Fibroblast of mammary gland (primary cell): Measurements from ENCODE around the gene FBXL5.

ENCODE experiments used
- DNase-seq: peaks from one replicate; pipeline ENCODE4 v3.0.0-alpha.2; 2010; ENCODE audit warnings: low read depth
- H3K4me3 ChIP-seq: 2 replicates; pipeline ENCODE4 v1.5.1; 2011; ENCODE audit warnings: low read depth, mild to moderate bottlenecking, low read length, moderate library complexity; ENCODE audit not compliant: control insufficient read depth
- TF ChIP-seq, protein P1 (sequence below): conservative IDR thresholded peaks from 2 replicates; pipeline ENCODE4 v1.5.1; 2011; ENCODE audit warnings: low read depth, low read length, inconsistent platforms; ENCODE audit not compliant: control insufficient read depth, insufficient read depth

The FBXL5 gene, protein sequence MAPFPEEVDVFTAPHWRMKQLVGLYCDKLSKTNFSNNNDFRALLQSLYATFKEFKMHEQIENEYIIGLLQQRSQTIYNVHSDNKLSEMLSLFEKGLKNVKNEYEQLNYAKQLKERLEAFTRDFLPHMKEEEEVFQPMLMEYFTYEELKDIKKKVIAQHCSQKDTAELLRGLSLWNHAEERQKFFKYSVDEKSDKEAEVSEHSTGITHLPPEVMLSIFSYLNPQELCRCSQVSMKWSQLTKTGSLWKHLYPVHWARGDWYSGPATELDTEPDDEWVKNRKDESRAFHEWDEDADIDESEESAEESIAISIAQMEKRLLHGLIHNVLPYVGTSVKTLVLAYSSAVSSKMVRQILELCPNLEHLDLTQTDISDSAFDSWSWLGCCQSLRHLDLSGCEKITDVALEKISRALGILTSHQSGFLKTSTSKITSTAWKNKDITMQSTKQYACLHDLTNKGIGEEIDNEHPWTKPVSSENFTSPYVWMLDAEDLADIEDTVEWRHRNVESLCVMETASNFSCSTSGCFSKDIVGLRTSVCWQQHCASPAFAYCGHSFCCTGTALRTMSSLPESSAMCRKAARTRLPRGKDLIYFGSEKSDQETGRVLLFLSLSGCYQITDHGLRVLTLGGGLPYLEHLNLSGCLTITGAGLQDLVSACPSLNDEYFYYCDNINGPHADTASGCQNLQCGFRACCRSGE

DNA sequence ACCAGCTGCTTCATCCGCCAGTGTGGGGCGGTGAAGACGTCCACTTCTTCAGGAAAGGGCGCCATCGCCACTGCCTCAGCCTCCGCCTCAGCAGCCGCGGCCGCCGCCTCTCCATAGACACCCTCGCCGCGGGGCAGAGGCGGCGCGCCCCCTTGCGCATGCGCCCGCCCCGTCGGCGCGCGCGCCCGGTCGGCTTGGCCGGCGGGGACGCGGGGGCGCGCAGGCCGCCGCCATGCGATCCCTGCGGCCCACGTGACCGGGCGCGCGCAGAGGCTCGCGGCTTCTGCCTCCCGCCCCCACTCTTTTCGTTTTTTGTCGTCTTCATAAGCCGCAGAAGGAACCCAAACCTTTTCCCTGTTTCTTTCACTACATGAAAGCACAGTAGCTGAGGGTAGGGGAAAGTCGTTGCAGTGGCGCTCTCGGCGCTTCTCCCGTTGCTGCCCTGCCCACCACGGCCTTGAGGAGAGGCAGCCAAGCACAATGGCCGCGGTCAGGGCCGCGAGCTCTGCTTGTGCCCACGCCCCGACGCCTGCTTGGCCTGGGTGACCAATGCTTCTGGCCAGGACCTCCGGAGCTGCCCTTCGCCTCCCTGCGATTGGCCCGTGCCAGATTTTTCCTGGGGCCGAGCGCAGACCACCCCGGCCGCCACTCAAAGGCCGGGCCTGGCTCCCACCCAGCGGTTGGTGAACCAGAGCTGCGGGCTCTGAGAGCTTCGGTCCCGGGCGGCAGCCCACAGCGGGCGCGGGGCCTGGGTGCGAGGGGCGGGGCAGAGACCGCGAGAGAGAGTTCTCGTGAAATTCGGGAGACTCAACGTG is at the start of gene FBXL5:
Gene FBXL5, minus strand, starts transcription at position 135 of the 815 bp plus-strand sequence. Its CDS starts 70 bp downstream, at position 65.
- DNase-seq: peak; percentile 76
- H3K4me3 ChIP-seq: peak within 1 kb of the TSS; percentile 70
- TF ChIP-seq, protein P1, sequence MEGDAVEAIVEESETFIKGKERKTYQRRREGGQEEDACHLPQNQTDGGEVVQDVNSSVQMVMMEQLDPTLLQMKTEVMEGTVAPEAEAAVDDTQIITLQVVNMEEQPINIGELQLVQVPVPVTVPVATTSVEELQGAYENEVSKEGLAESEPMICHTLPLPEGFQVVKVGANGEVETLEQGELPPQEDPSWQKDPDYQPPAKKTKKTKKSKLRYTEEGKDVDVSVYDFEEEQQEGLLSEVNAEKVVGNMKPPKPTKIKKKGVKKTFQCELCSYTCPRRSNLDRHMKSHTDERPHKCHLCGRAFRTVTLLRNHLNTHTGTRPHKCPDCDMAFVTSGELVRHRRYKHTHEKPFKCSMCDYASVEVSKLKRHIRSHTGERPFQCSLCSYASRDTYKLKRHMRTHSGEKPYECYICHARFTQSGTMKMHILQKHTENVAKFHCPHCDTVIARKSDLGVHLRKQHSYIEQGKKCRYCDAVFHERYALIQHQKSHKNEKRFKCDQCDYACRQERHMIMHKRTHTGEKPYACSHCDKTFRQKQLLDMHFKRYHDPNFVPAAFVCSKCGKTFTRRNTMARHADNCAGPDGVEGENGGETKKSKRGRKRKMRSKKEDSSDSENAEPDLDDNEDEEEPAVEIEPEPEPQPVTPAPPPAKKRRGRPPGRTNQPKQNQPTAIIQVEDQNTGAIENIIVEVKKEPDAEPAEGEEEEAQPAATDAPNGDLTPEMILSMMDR: no peak

DNA sequence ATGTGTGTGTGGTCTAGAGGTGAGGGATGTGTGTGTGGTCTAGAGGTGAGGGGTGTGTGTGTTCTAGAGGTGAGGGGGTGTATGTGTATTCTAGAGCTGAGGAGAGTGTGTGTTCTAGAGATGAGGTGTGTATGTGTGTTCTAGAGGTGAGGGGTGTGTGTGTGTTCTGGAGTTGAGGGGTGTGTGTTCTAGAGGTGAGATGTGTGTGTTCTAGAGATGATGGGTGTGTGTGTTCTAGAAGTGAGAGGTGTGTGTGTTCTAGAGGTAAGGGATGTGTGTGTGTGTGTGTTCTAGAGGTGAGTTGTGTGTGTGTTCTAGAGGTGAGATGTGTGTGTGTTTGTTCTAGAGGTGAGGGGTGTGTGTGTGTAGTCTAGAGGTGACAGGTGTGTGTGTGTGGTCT is 49.0 kb upstream of the FBXL5 start:
- H3K4me3 ChIP-seq: no peak overlapping the region
- TF ChIP-seq, protein P1: no peak
- DNase-seq: no peak

DNA sequence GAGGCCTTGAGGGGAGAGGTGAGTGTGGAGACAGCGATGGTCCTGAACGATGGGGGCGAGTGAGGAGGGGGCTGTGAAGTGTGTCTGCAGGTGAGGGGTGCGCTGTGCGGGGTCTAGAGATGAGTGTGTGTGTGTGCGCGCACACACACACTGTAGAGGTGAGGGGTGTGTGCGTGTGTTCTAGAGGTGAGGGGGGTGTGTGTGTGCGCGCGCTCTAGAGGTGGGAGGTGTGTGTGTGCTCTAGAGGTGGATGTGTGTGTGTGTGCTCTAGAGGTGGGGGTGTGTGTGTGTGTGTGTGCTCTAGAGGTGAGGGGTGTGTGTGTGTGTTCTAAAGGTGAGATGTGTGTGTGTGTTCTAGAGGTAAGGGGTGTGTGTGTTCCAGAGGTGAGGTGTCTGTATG is 48.3 kb upstream of the FBXL5 start:
- peak overlapping the region; percentile 58 for H3K4me3 ChIP-seq
- TF ChIP-seq, protein P1: no peak
- no peak for DNase-seq

DNA sequence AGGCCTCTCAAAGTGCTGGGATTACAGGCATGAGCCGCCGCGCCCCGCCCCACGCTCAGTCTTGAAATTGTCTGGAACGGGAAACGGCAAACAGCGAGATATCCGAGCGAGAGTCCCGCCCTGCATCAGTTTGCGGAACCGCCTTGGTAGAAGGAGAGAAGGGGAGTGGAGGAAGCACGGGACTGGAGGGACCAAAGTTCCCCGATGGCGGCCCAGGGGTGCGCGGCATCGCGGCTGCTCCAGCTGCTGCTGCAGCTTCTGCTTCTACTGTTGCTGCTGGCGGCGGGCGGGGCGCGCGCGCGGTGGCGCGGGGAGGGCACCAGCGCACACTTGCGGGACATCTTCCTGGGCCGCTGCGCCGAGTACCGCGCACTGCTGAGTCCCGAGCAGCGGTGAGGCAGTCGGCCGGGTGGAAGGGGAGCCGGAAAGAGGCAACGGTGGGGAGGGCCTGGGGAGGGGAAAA is 47.8 kb upstream of the FBXL5 start, which contains the start of gene BST1:
Gene BST1, plus strand, starts transcription at position 125 of the 463 bp plus-strand sequence. Its CDS starts 80 bp downstream, at position 205.
- TF ChIP-seq, protein P1: no peak
- peak; percentile 55 for DNase-seq
- peak within 1 kb of the TSS; percentile 58 for H3K4me3 ChIP-seq

DNA sequence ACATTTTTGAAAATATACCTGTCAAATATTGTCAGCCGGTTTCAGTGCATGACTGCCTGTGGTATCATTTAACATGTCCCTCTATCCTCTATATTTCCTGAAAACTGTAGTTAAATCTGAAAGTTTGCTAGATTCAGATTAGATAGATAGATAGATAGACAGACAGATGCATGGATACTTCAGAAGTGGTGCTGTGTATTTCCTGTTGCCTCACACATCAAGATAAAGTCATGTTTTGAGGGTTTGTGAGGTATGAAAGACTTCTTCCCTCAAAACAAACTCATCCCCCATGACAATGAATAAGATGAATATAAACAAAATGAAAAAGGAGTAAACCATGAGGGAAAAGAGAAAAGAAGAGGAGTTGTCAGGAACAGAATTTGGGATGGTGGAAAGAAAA is 41.7 kb upstream of the FBXL5 start:
- DNase-seq: no peak
- H3K4me3 ChIP-seq: no peak overlapping the region
- TF ChIP-seq, protein P1: no peak

DNA sequence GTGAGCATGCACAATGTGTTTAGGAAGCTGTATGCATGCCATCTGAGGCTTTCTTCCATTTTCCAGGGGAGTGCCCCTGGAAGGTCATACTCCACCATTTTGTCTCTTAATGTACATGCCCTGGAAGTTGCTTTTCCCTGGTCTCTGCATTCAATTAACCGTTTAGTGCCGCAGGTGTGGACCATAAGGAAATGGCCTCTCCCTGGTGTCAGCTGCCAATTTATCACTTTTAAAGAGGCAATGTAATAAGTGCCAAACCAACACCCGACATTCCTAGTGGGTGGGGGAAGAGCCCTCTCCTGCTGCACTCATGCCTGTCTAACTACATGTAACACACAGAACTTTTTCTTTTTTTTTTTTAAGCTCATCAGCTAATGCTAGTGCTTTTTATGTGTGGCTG is 40.6 kb upstream of the FBXL5 start:
- DNase-seq: no peak
- TF ChIP-seq, protein P1: no peak
- H3K4me3 ChIP-seq: no peak overlapping the region
